Stimulated activated memory B cell treated with anti-CD40 and anti-IgM and Interleukin-4, amounts not matched to agents 10 μg/mL and 1 μg/mL and 100 μg/mL, for 72 hours (primary cell): ENCODE data around the gene MAP3K4.

ENCODE experiments used
- ATAC-seq: fragments of 150-1000 bp; cut with Tn5 transposase; 2 replicates; pipeline ENCODE4 v1.10.0; 2021
- H3K27ac Mint-ChIP-seq: one replicate; pipeline ENCODE4 v1.8.0; 2022; ENCODE audit warnings: mild to moderate bottlenecking, mixed read lengths
- H3K27me3 Mint-ChIP-seq: one replicate; pipeline ENCODE4 v1.8.0; 2022; ENCODE audit warnings: mixed read lengths
- H3K36me3 Mint-ChIP-seq: one replicate; pipeline ENCODE4 v1.8.0; 2022; ENCODE audit warnings: mixed read lengths
- H3K4me1 Mint-ChIP-seq: one replicate; pipeline ENCODE4 v1.8.0; 2022; ENCODE audit warnings: mixed read lengths
- H3K4me3 Mint-ChIP-seq: one replicate; pipeline ENCODE4 v1.8.0; 2022; ENCODE audit warnings: mild to moderate bottlenecking, moderate library complexity, mixed read lengths
- H3K9me3 Mint-ChIP-seq: one replicate; pipeline ENCODE4 v1.8.0; 2022; ENCODE audit warnings: mixed read lengths

Gene MAP3K4

GRCh38 chr6:160991406-160992060, at the start of gene MAP3K4:
TSS of gene MAP3K4 (plus strand) at chr6:160991769. CDS start at chr6:160991932, 163 bp downstream.
- H3K4me3 Mint-ChIP-seq = peak within 1 kb of the TSS; percentile 97
- peak within 1 kb of the TSS; percentile 93 for H3K27ac Mint-ChIP-seq
- ATAC-seq = peak; percentile 85
- H3K9me3 Mint-ChIP-seq = no peaks in the 10 kb centered on the region
- H3K27me3 Mint-ChIP-seq = no peaks in the 10 kb centered on the region
- no peaks in the 10 kb centered on the region for H3K36me3 Mint-ChIP-seq
- peaks cover 35% of the 10 kb centered on the region for H3K4me1 Mint-ChIP-seq

GRCh38 chr6:160943997-160944396, 47.6 kb upstream of the MAP3K4 start:
- no peaks in the 10 kb centered on the region for H3K36me3 Mint-ChIP-seq
- H3K27me3 Mint-ChIP-seq = peaks cover 29% of the 10 kb centered on the region
- no peak overlapping the region for H3K4me3 Mint-ChIP-seq
- no peaks in the 10 kb centered on the region for H3K9me3 Mint-ChIP-seq
- no peak for ATAC-seq
- H3K4me1 Mint-ChIP-seq = no peaks in the 10 kb centered on the region
- H3K27ac Mint-ChIP-seq = no peak overlapping the region

- Mint-ChIP-seq H3K9me3 (no peaks in the 10 kb centered on the region), H3K27ac (no peak overlapping the region), H3K27me3 (peaks cover 14% of the 10 kb centered on the region), H3K4me3 (no peak overlapping the region), H3K36me3 (no peaks in the 10 kb centered on the region), H3K4me1 (no peaks in the 10 kb centered on the region)
- ATAC-seq = no peak
Observed at GRCh38 chr6:160945516-160946177, 45.9 kb upstream of the MAP3K4 start.

- Mint-ChIP-seq H3K4me1 (no peaks in the 10 kb centered on the region), H3K9me3 (no peaks in the 10 kb centered on the region), H3K27me3 (peaks cover 26% of the 10 kb centered on the region), H3K36me3 (no peaks in the 10 kb centered on the region), H3K27ac (no peak overlapping the region), H3K4me3 (no peak overlapping the region)
- ATAC-seq = no peak
Observed at GRCh38 chr6:160949531-160949930, 42.0 kb upstream of the MAP3K4 start.

GRCh38 chr6:160950507-160950906, 41.1 kb upstream of the MAP3K4 start:
- H3K9me3 Mint-ChIP-seq = no peaks in the 10 kb centered on the region
- no peaks in the 10 kb centered on the region for H3K4me1 Mint-ChIP-seq
- no peak overlapping the region for H3K27ac Mint-ChIP-seq
- no peaks in the 10 kb centered on the region for H3K36me3 Mint-ChIP-seq
- no peak for ATAC-seq
- peaks cover 30% of the 10 kb centered on the region for H3K27me3 Mint-ChIP-seq
- no peak overlapping the region for H3K4me3 Mint-ChIP-seq

GRCh38 chr6:160951187-160952030, 40.2 kb upstream of the MAP3K4 start:
- H3K27me3 Mint-ChIP-seq = peaks cover 39% of the 10 kb centered on the region
- no peaks in the 10 kb centered on the region for H3K36me3 Mint-ChIP-seq
- no peaks in the 10 kb centered on the region for H3K9me3 Mint-ChIP-seq
- H3K4me3 Mint-ChIP-seq = no peak overlapping the region
- no peak overlapping the region for H3K27ac Mint-ChIP-seq
- no peaks in the 10 kb centered on the region for H3K4me1 Mint-ChIP-seq
- ATAC-seq = no peak

GRCh38 chr6:160952633-160953281, 38.8 kb upstream of the MAP3K4 start:
- no peak overlapping the region for H3K4me3 Mint-ChIP-seq
- ATAC-seq = no peak

GRCh38 chr6:160955508-160956295, 35.9 kb upstream of the MAP3K4 start:
- no peak for ATAC-seq
- no peaks in the 10 kb centered on the region for H3K36me3 Mint-ChIP-seq
- H3K4me1 Mint-ChIP-seq = no peaks in the 10 kb centered on the region
- H3K9me3 Mint-ChIP-seq = no peaks in the 10 kb centered on the region
- H3K4me3 Mint-ChIP-seq = no peak overlapping the region
- H3K27me3 Mint-ChIP-seq = peaks cover 45% of the 10 kb centered on the region
- H3K27ac Mint-ChIP-seq = no peak overlapping the region

More at GRCh38 chr6:160952633-160953281, 38.8 kb upstream of the MAP3K4 start:
- H3K4me1 Mint-ChIP-seq = no peaks in the 10 kb centered on the region
- H3K27me3 Mint-ChIP-seq = peaks cover 46% of the 10 kb centered on the region
- no peaks in the 10 kb centered on the region for H3K36me3 Mint-ChIP-seq
- no peak overlapping the region for H3K27ac Mint-ChIP-seq
- H3K9me3 Mint-ChIP-seq = no peaks in the 10 kb centered on the region

GRCh38 chr6:160956300-160957035, 35.1 kb upstream of the MAP3K4 start:
- peak; percentile 40 for ATAC-seq
- Mint-ChIP-seq H3K4me1 (no peaks in the 10 kb centered on the region), H3K27me3 (peaks cover 37% of the 10 kb centered on the region), H3K27ac (no peak overlapping the region), H3K4me3 (no peak overlapping the region), H3K9me3 (no peaks in the 10 kb centered on the region), H3K36me3 (no peaks in the 10 kb centered on the region)

- Mint-ChIP-seq H3K4me1 (no peaks in the 10 kb centered on the region), H3K27ac (no peak overlapping the region), H3K4me3 (no peak overlapping the region), H3K27me3 (peaks cover 17% of the 10 kb centered on the region), H3K9me3 (no peaks in the 10 kb centered on the region), H3K36me3 (no peaks in the 10 kb centered on the region)
- ATAC-seq = no peak
Observed at GRCh38 chr6:160959726-160960435, 31.7 kb upstream of the MAP3K4 start.

- Mint-ChIP-seq H3K36me3 (no peaks in the 10 kb centered on the region), H3K27me3 (peaks cover 21% of the 10 kb centered on the region), H3K27ac (no peak overlapping the region), H3K9me3 (no peaks in the 10 kb centered on the region), H3K4me1 (no peaks in the 10 kb centered on the region), H3K4me3 (no peak overlapping the region)
- ATAC-seq = no peak
Observed at GRCh38 chr6:160960839-160961238, 30.7 kb upstream of the MAP3K4 start.

- Mint-ChIP-seq H3K4me3 (no peak overlapping the region), H3K36me3 (no peaks in the 10 kb centered on the region), H3K27me3 (peaks cover 9% of the 10 kb centered on the region), H3K27ac (no peak overlapping the region), H3K9me3 (no peaks in the 10 kb centered on the region), H3K4me1 (no peaks in the 10 kb centered on the region)
- ATAC-seq = no peak
Observed at GRCh38 chr6:160962835-160963623, 28.5 kb upstream of the MAP3K4 start.

GRCh38 chr6:160963651-160964050, 27.9 kb upstream of the MAP3K4 start:
- no peaks in the 10 kb centered on the region for H3K9me3 Mint-ChIP-seq
- H3K36me3 Mint-ChIP-seq = no peaks in the 10 kb centered on the region
- H3K4me3 Mint-ChIP-seq = no peak overlapping the region
- no peak for ATAC-seq
- H3K27ac Mint-ChIP-seq = no peak overlapping the region
- H3K27me3 Mint-ChIP-seq = peaks cover 9% of the 10 kb centered on the region
- H3K4me1 Mint-ChIP-seq = no peaks in the 10 kb centered on the region
